ENCODE data around the gene ZNF503.

The ZNF503 gene

GRCh38 chr10:75358132-75358531 is 43.4 kb downstream of the ZNF503 start:
- DNase-seq (ENCODE audit: low read depth in 1 of 2, low spot score in 1 of 2): no peak

- DNase-seq (ENCODE audit: low read depth in 1 of 2, low spot score in 1 of 2): no peak
Measured at GRCh38 chr10:75357500-75357899, 44.1 kb downstream of the ZNF503 start.

DNA sequence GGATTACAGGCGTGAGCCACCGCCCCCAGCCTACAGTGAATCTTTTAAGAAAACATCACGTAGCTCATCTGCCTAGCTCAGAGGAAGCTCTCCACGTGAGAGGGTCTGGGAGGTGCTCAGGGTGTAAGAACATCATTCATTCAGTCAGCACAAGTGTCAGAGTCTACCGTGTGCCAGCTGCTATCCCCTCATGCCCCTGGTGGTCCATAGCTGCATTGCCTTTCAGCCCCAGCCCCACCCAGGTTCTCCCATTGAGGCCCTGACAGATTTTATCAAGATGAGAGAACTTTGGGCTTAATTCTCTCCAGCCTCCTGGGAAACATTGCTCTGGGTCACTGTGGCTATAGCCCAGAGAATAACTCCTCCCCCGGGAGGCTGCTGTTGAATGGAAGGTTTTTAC is 45.1 kb downstream of the ZNF503 start:
- no peak for DNase-seq (ENCODE audit: low read depth in 1 of 2, low spot score in 1 of 2)

DNA sequence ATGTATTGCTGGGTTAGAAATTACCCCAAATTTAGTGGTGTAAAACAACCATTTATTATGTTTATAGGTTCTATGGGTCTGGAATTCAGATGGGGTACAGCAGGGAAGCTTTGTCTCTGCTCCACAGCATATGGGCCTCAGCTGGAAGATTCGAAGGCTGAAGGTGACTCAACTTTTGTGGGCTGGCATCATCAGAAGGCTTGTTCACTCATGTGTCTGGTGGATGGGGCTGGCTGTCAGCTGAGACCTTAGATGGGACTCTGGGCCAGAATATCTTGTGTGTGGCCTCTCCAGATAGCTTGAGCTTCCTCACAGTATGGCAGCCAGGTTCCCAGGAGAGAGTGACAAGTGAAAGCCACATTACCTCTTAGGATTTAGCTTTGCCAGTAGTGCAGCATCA is 45.9 kb downstream of the ZNF503 start:
- DNase-seq (ENCODE audit: low read depth in 1 of 2, low spot score in 1 of 2): no peak

DNA sequence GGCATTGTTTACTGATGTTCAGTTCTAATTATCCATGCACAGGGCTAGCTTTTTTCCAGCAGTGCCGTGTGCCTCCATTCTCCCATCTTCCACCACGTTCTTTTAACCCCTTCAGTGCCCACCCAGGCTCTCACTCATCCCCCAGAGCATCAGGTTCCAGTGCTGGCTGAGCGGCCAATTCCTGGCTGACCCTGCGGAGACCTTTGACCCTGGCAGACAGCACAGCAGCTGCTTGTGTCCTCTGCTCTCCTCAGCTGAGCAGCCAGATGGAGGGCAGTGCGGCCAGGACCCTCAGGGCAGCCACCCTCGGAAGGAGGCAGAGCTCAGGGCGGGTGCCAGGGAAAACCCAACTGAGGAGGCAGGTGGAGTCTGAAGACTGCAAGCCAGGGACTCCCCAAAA is 48.4 kb downstream of the ZNF503 start:
- no peak for DNase-seq (ENCODE audit: low read depth in 1 of 2, low spot score in 1 of 2)

- DNase-seq (ENCODE audit: low read depth in 1 of 2, low spot score in 1 of 2): no peak
Measured at GRCh38 chr10:75352650-75353049, 48.9 kb downstream of the ZNF503 start.

DNA sequence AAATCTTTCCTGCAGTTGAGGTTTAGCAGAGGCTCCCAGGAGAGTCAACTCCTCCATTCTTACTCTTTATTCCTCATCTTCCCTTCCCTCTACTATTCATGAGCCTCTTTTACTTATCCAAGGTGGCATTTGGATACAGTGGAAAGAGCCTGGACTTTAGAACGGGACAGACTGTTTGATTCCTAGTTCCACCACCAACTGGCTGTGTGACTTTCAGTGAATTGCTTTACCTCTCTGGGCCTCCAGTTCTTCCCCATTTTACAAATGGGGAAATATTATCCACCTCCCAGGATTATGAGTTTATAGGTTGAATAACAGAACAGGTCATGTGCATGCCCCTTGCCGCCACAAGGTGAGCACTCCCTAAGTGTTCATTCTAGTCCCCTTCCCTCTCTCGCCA is 49.9 kb downstream of the ZNF503 start:
- DNase-seq (ENCODE audit: low read depth in 1 of 2, low spot score in 1 of 2): no peak

DNA sequence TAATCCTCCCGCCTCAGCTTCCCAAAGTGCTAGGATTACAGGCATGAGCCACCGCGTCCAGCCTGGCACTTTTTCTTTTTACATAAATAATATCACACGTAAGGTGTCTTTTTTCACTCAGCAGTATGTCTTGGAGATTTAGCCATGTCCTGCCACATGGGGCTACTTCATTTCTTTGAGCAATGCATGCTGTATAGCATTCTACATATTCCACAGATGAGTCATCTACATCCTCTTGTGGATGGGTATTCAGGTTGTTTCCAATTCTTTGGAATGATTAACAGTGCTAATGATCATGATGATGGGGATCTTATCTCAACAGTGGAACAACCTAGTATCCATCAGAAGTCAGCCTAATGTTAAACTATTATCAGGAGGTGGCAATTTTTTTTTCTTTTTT is 50.8 kb downstream of the ZNF503 start:
- no peak for DNase-seq (ENCODE audit: low read depth in 1 of 2, low spot score in 1 of 2)

Measured in activated T-helper 1 cell treated with anti-CD3 and anti-CD28 coated beads, Interleukin-2, amount 50 U/mL, for 16 hours (primary cell).